HCT116 (cell line): Measurements from ENCODE around the gene SLC25A42. TPM values are rescaled to one million over a fixed set of nuclear protein-coding genes. Genes with fewer than 3 reads are reported as not detected.

Experiments
- ATAC-seq: fragments of 200-7000 bp; cut with Tn5 transposase; 2 replicates; pipeline ENCODE4 v1.9.1; 2020; ENCODE audit warnings: mild to moderate bottlenecking, moderate library complexity
- Bru-seq: library from RNA; stranded (reverse); fragments of 400-500 nt; gene quantifications from one replicate; lab custom pipeline; 2021; lab: Mats Ljungman, UMichigan
- BruChase-seq, 2 experiments: library from RNA; stranded (reverse); fragments of 400-500 nt; gene quantifications; one replicate each; lab custom pipeline; 2021; lab: Mats Ljungman, UMichigan
- BruUV-seq: library from RNA; stranded (reverse); fragments of 400-500 nt; replicated peaks from 2 replicates; lab custom pipeline; 2021; lab: Mats Ljungman, UMichigan
- CTCF ChIA-PET: fragments of 300-600 bp; sonication (Branson Sonifier 250); formaldehyde crosslinking; loops from one replicate; lab custom pipeline; 2021; ENCODE audit warnings: antibody characterized with exemption; lab: Charles Lee
- POLR2A ChIA-PET: fragments of 300-600, 350-600 bp; sonication (Branson Sonifier 250); formaldehyde crosslinking; loops from one replicate; lab custom pipeline; 2021; ENCODE audit warnings: antibody characterized with exemption; lab: Charles Lee
- RAD21 ChIA-PET, 2 experiments: fragments of 300-600 bp; sonication (Branson Sonifier 250); formaldehyde crosslinking; loops; one replicate each; lab custom pipeline; 2023; ENCODE audit warnings: low total read pairs in 2 of 2; ENCODE audit not compliant: uncharacterized antibody in 2 of 2, unreplicated experiment in 2 of 2, low non-redundant PET in 1 of 2; lab: Charles Lee
- DNase-seq: peaks from one replicate; pipeline ENCODE4 v3.0.0-alpha.2; 2010; ENCODE audit warnings: low read depth, low spot score
- H2AFZ ChIP-seq: fragments of 200-600 bp; shearing (Covaris generic), sonication (generic); 2 replicates; pipeline ENCODE4 v1.6.1; 2017; ENCODE audit warnings: low read depth, mixed run types, mixed read lengths, antibody characterized with exemption, low read length; ENCODE audit not compliant: poor library complexity, severe bottlenecking
- H3K27ac ChIP-seq: 2 replicates; pipeline ENCODE4 v1.5.1; 2012; ENCODE audit warnings: low read depth, low read length
- H3K27me3 ChIP-seq: fragments of 200-600 bp; sonication (generic); 2 replicates; pipeline ENCODE4 v1.6.1; 2016; ENCODE audit warnings: mixed run types, low read length, mixed read lengths; ENCODE audit not compliant: insufficient read depth
- H3K36me3 ChIP-seq, 2 experiments: fragments of 200-500 bp in 1 of 2; fragments of 200-600 bp in 1 of 2; sonication (Bioruptor generic) in 1 of 2; sonication (generic) in 1 of 2; 2 replicates each; pipeline versions ENCODE4 v1.5.1 to v1.6.1; 2014 to 2016; ENCODE audit warnings: low read length in 2 of 2, inconsistent platforms in 1 of 2, mixed read lengths in 1 of 2, mixed run types in 1 of 2; ENCODE audit not compliant: insufficient read depth in 2 of 2, control insufficient read depth in 1 of 2
- H3K4me1 ChIP-seq, 2 experiments: fragments of 200-600 bp in 1 of 2; sonication (generic) in 1 of 2; 2 replicates each; pipeline versions ENCODE4 v1.5.1 to v1.6.1; 2012 to 2017; ENCODE audit warnings: low read length in 2 of 2, inconsistent platforms in 1 of 2, mild to moderate bottlenecking in 1 of 2, mixed read lengths in 1 of 2, mixed run types in 1 of 2, moderate library complexity in 1 of 2; ENCODE audit not compliant: insufficient read depth in 2 of 2, control insufficient read depth in 1 of 2
- H3K4me2 ChIP-seq: fragments of 200-600 bp; sonication (generic); 2 replicates; pipeline ENCODE4 v1.6.1; 2017; ENCODE audit warnings: mixed run types, low read length, mixed read lengths
- H3K4me3 ChIP-seq, 2 experiments: fragments of 200-600 bp in 1 of 2; sonication (generic) in 1 of 2; replicated peaks in 1 of 2; 2 replicates each; pipeline ENCODE4 v1.5.1; 2011 to 2016; ENCODE audit warnings: low read length in 2 of 2, control low read depth in 1 of 2, low read depth in 1 of 2, mild to moderate bottlenecking in 1 of 2, mixed read lengths in 1 of 2, mixed run types in 1 of 2
- H3K79me2 ChIP-seq: fragments of 200-600 bp; sonication (generic); 2 replicates; pipeline ENCODE4 v1.6.1; 2017; ENCODE audit warnings: mild to moderate bottlenecking, mixed run types, low read length, moderate library complexity, mixed read lengths; ENCODE audit not compliant: insufficient read depth
- H3K9ac ChIP-seq: fragments of 200-600 bp; sonication (generic); 2 replicates; pipeline ENCODE4 v1.6.1; 2016; ENCODE audit warnings: low read length, mixed read lengths
- H3K9me2 ChIP-seq: fragments of 200-600 bp; sonication (generic), shearing (Covaris generic); 2 replicates; pipeline ENCODE4 v1.6.1; 2017; ENCODE audit warnings: mixed run types, mild to moderate bottlenecking, moderate library complexity; ENCODE audit not compliant: insufficient read depth
- H3K9me3 ChIP-seq, 2 experiments: fragments of 200-500 bp in 1 of 2; fragments of 200-600 bp in 1 of 2; sonication (Bioruptor generic) in 1 of 2; sonication (generic) in 1 of 2; 2 replicates each; pipeline ENCODE4 v1.6.1; 2014 to 2017; ENCODE audit warnings: low read length in 2 of 2, mixed read lengths in 2 of 2, inconsistent platforms in 1 of 2, low read depth in 1 of 2, mild to moderate bottlenecking in 1 of 2, mixed run types in 1 of 2, moderate library complexity in 1 of 2; ENCODE audit not compliant: control insufficient read depth in 1 of 2, insufficient read depth in 1 of 2
- H4K20me1 ChIP-seq: fragments of 200-600 bp; sonication (generic), shearing (Covaris generic); 2 replicates; pipeline ENCODE4 v1.6.1; 2017; ENCODE audit warnings: mixed run types, mild to moderate bottlenecking, moderate library complexity; ENCODE audit not compliant: insufficient read depth
- CBX3 ChIP-seq: IDR thresholded peaks from 2 replicates; pipeline ENCODE4 v1.6.1; 2012; ENCODE audit warnings: low read depth
- EGR1 ChIP-seq: IDR thresholded peaks from 2 replicates; pipeline ENCODE4 v1.6.1; 2012; ENCODE audit warnings: low read depth
- ELF1 ChIP-seq: IDR thresholded peaks from 2 replicates; pipeline ENCODE4 v1.6.1; 2012; ENCODE audit warnings: low read depth, borderline replicate concordance
- EZH2 ChIP-seq: fragments of 200-600 bp; sonication (generic); IDR thresholded peaks from 2 replicates; pipeline ENCODE4 v1.6.1; 2017; ENCODE audit warnings: antibody characterized with exemption, mixed run types
- POLR2AphosphoS5 ChIP-seq: IDR thresholded peaks from 2 replicates; pipeline ENCODE4 v1.6.1; 2011; ENCODE audit warnings: mild to moderate bottlenecking, low read depth, low read length, moderate library complexity
- SIN3A ChIP-seq: IDR thresholded peaks from 2 replicates; pipeline ENCODE4 v1.6.1; 2012; ENCODE audit warnings: low read depth
- SP1 ChIP-seq: IDR thresholded peaks from 2 replicates; pipeline ENCODE4 v1.6.1; 2012; ENCODE audit warnings: low read depth
- TCF7L2 ChIP-seq: IDR thresholded peaks from 2 replicates; pipeline ENCODE4 v1.7.0; 2011; ENCODE audit warnings: borderline replicate concordance, inconsistent platforms; ENCODE audit not compliant: insufficient read depth, insufficient read length; ENCODE audit errors: extremely low read depth
- ZFX ChIP-seq: fragments of 450-650 bp; IDR thresholded peaks from 2 replicates; pipeline ENCODE4 v1.6.1; 2017
- ZNF274 ChIP-seq: fragments of 200-500 bp; sonication (Bioruptor generic); IDR thresholded peaks from 2 replicates; pipeline ENCODE4 v1.6.1; 2014; ENCODE audit warnings: mild to moderate bottlenecking, low read depth, low read length, inconsistent platforms
- intact Hi-C: fragments of 100-400 bp; cut with micrococcal nuclease; formaldehyde crosslinking; loops from 2 replicates; pipeline ENCODE4 v1.10.0; 2022
- long read RNA-seq: library from polyadenylated mRNA; unstranded; transcript quantifications from one replicate; pipeline ENCODE4 v2.0.0, GENCODE V29; 2021; ENCODE audit not compliant: unreplicated experiment
- polyA plus RNA-seq: library from polyadenylated mRNA; unstranded; fragments of >200 nt; gene quantifications from 2 replicates; pipeline ENCODE4 v1.2.1, GENCODE V29; 2012; ENCODE audit warnings: missing spikeins
- total RNA-seq: library from RNA; stranded (reverse); gene quantifications from one replicate; pipeline ENCODE4 v1.2.1, GENCODE V29; 2021; ENCODE audit not compliant: unreplicated experiment
- TF ChIP-seq, protein P1 (sequence below): IDR thresholded peaks from 2 replicates; pipeline ENCODE4 v1.6.1; 2012
- TF ChIP-seq, protein P2 (sequence below): IDR thresholded peaks from 2 replicates; pipeline ENCODE4 v1.6.1; 2012; ENCODE audit warnings: low read depth
- TF ChIP-seq, protein P3 (sequence below): IDR thresholded peaks from 2 replicates; pipeline ENCODE4 v1.6.1; 2011; ENCODE audit warnings: mild to moderate bottlenecking, low read length, moderate library complexity; ENCODE audit not compliant: insufficient replicate concordance; ENCODE audit errors: extremely low read depth

The SLC25A42 gene, protein sequence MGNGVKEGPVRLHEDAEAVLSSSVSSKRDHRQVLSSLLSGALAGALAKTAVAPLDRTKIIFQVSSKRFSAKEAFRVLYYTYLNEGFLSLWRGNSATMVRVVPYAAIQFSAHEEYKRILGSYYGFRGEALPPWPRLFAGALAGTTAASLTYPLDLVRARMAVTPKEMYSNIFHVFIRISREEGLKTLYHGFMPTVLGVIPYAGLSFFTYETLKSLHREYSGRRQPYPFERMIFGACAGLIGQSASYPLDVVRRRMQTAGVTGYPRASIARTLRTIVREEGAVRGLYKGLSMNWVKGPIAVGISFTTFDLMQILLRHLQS
- 10.2 TPM for total RNA-seq
- 8.2 and 8.6 TPM in 2 replicates for polyA plus RNA-seq
- percentile 47 among the genes with signal in this experiment for Bru-seq, nascent RNA
- percentile 55 among the genes with signal in this experiment for BruChase-seq, experiment 1, labeled RNA remaining after a 6-hour chase
- percentile 53 among the genes with signal in this experiment for BruChase-seq, experiment 2, labeled RNA remaining after a 2-hour chase
- long read RNA-seq, transcript SLC25A42-201 (8 exons, 3,120 nt) = major isoform, 11 of 26 reads
- long read RNA-seq, partial matches to known transcripts = 4 of 26 reads
- long read RNA-seq, other reads (novel, unspliced or antisense) = 8 of 26 reads

DNA sequence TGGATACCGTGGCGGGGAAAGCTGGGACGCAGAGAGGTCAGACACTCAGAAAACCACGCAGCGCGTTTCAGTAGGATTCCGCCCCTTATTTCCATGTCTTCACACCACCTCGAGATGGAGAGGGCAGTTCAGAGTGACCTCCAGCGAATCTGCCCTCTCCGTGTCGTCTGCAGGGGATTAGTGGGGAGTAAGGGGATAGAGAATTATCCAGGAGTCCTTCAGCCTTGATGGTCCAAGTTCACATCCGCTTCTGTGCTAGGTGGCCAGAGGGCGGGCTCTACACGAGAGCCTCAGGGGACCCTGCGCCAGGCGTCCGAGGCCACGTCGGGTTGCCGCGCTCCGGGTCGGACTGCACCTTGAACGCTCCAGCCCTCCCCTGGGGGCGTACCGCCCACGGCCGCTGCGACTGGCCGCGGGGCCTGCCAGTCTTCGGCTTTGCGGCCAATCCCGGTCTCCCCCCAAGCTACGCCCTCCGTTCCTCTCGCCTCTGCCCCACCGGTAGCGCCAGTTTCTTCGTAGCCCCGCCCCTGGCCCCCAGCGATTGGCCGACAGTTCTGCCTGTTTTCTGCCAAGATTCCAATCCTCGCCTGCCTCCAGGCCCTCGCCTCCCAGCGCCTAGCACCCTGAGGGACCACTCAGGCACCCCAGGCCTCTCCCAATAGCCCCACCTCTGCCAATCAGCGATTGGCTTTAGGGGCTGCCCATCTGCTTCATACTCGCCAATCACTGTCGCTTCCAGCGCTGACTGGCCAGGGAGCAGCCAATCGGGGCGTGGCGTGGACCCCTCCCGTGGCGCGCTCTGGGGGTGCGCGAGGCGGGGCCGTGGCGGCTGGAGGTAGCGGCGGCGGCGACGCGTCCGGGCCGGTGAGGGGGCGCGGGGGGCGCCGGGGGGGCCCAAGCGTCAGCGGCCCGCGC is at the start of gene SLC25A42:
TSS of gene SLC25A42 (plus strand) at position 812 of the 915 bp plus-strand sequence. CDS start 32,131 bp downstream, outside the sequence.
- H3K36me3 ChIP-seq = peaks cover 0 to 7% of the 10 kb centered on the region in 2 experiments; a peak in 1 of 4 replicates
- TF ChIP-seq, protein P1, sequence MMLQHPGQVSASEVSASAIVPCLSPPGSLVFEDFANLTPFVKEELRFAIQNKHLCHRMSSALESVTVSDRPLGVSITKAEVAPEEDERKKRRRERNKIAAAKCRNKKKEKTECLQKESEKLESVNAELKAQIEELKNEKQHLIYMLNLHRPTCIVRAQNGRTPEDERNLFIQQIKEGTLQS = no peak
- TF ChIP-seq ZNF274 (no peak), SP1 (peak; percentile 98), ELF1 (no peak), CBX3 (no peak), POLR2AphosphoS5 (peak; percentile 52; the same call in 1 of the 2 replicates), TCF7L2 (no peak), EGR1 (peak; percentile 77), EZH2 (no peak), SIN3A (no peak), ZFX (no peak)
- TF ChIP-seq, protein P2, sequence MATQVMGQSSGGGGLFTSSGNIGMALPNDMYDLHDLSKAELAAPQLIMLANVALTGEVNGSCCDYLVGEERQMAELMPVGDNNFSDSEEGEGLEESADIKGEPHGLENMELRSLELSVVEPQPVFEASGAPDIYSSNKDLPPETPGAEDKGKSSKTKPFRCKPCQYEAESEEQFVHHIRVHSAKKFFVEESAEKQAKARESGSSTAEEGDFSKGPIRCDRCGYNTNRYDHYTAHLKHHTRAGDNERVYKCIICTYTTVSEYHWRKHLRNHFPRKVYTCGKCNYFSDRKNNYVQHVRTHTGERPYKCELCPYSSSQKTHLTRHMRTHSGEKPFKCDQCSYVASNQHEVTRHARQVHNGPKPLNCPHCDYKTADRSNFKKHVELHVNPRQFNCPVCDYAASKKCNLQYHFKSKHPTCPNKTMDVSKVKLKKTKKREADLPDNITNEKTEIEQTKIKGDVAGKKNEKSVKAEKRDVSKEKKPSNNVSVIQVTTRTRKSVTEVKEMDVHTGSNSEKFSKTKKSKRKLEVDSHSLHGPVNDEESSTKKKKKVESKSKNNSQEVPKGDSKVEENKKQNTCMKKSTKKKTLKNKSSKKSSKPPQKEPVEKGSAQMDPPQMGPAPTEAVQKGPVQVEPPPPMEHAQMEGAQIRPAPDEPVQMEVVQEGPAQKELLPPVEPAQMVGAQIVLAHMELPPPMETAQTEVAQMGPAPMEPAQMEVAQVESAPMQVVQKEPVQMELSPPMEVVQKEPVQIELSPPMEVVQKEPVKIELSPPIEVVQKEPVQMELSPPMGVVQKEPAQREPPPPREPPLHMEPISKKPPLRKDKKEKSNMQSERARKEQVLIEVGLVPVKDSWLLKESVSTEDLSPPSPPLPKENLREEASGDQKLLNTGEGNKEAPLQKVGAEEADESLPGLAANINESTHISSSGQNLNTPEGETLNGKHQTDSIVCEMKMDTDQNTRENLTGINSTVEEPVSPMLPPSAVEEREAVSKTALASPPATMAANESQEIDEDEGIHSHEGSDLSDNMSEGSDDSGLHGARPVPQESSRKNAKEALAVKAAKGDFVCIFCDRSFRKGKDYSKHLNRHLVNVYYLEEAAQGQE = no peak
- TF ChIP-seq, protein P3, sequence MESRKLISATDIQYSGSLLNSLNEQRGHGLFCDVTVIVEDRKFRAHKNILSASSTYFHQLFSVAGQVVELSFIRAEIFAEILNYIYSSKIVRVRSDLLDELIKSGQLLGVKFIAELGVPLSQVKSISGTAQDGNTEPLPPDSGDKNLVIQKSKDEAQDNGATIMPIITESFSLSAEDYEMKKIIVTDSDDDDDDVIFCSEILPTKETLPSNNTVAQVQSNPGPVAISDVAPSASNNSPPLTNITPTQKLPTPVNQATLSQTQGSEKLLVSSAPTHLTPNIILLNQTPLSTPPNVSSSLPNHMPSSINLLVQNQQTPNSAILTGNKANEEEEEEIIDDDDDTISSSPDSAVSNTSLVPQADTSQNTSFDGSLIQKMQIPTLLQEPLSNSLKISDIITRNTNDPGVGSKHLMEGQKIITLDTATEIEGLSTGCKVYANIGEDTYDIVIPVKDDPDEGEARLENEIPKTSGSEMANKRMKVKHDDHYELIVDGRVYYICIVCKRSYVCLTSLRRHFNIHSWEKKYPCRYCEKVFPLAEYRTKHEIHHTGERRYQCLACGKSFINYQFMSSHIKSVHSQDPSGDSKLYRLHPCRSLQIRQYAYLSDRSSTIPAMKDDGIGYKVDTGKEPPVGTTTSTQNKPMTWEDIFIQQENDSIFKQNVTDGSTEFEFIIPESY = no peak
- no peaks in the 10 kb centered on the region for H3K9me2 ChIP-seq
- H3K4me1 ChIP-seq = peaks cover 20 to 32% of the 10 kb centered on the region in 2 experiments
- H3K4me2 ChIP-seq = peak within 1 kb of the TSS; percentile 85
- H3K9me3 ChIP-seq = no peaks in the 10 kb centered on the region
- H3K4me3 ChIP-seq = peak within 1 kb of the TSS; percentile 64 to 66
- peak within 1 kb of the TSS; percentile 47 for H3K27ac ChIP-seq
- H2AFZ ChIP-seq = no peak within 1 kb of the TSS
- RAD21 ChIA-PET = no interaction called here
- no TSS peak for BruUV-seq
- no peaks in the 10 kb centered on the region for H3K79me2 ChIP-seq
- POLR2A ChIA-PET = interaction anchor here (0.6 to 1.4 kb wide), 2 partner anchors 53 to 339 kb away, joined by 3 to 4 read pairs; no protein-coding TSS in a partner anchor
- no peaks in the 10 kb centered on the region for H3K27me3 ChIP-seq
- peak within 1 kb of the TSS; percentile 57 for H3K9ac ChIP-seq
- ATAC-seq (peak; percentile 96), DNase-seq (peak; percentile 99)
- no peaks in the 10 kb centered on the region for H4K20me1 ChIP-seq
- CTCF ChIA-PET = interaction anchor here (1.3 to 1.4 kb wide), 2 partner anchors 77 to 83 kb away, joined by 3 read pairs; no protein-coding TSS in a partner anchor
- intact Hi-C loops = loop anchor here (2.0 kb wide), 1 partner anchor 35 kb away; no protein-coding TSS in a partner anchor
